22Rv1 (cell line): Measurements from ENCODE around the gene XPO4.
"Not testable (repeated sequence)": the region's sequence is repeated elsewhere in the genome, so short reads cannot be mapped to it uniquely, and the experiment has no call there.

Experiments
- H3K27ac ChIP-seq: fragments of 450-650 bp; 2 replicates; pipeline ENCODE4 v1.5.1; 2017
- CTCF ChIP-seq: fragments of 450-650 bp; IDR thresholded peaks from 2 replicates; pipeline ENCODE4 v1.5.1; 2017; ENCODE audit warnings: mild to moderate bottlenecking
- ZFX ChIP-seq: fragments of 450-650 bp; IDR thresholded peaks from 2 replicates; pipeline ENCODE4 v1.6.1; 2017; ENCODE audit warnings: antibody characterized with exemption, borderline replicate concordance

XPO4 gene

GRCh38 chr13:20877902-20878301 lies 24.6 kb downstream of the XPO4 start:
- no peak overlapping the region for H3K27ac ChIP-seq
- TF ChIP-seq ZFX (no peak), CTCF (no peak)

DNA sequence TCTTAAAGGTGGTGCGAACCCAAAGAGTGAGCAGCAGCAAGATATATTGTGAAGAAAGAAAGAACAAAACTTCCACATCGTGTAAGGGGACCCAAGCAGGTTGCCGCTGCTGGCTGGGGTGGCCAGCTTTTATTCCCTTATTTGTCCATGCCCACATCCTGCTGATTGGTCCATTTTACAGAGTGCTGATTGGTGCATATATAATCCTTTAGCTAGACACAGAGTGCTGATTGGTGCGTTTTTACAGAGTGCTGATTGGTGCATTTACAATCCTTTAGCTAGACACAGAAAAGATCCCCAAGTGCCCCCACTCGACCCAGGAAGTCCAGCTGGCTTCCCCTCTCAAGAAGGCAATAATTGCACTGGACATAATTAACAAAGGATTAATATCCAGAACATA lies 25.7 kb downstream of the XPO4 start:
- H3K27ac ChIP-seq = not testable (repeated sequence)

DNA sequence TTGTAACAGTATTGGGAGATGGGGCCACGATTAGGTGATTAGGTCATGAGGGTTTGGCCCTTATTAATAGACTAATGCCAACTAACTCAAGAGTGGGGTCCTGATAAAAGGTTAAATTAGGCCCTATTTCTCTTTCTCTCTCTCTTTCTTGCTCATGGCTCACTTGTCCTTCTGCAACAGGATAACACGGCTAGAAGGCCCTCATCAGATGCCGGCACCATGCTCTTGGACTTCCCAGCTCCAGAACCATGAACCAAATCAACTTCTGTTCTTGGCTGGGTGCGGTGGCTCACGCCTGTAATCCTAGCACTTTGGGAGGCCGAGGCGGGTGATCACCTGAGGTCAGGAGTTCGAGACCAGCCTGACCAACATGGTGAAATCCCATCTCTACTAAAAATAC lies 28.1 kb downstream of the XPO4 start:
- H3K27ac ChIP-seq = not testable (repeated sequence)

GRCh38 chr13:20873348-20873747 lies 29.2 kb downstream of the XPO4 start:
- no peak overlapping the region for H3K27ac ChIP-seq
- TF ChIP-seq CTCF = no peak
- no peak for TF ChIP-seq ZFX

- TF ChIP-seq ZFX (no peak), CTCF (no peak)
- H3K27ac ChIP-seq = no peak overlapping the region
These were observed 31.7 kb downstream of the XPO4 start for GRCh38 chr13:20870829-20871228.

DNA sequence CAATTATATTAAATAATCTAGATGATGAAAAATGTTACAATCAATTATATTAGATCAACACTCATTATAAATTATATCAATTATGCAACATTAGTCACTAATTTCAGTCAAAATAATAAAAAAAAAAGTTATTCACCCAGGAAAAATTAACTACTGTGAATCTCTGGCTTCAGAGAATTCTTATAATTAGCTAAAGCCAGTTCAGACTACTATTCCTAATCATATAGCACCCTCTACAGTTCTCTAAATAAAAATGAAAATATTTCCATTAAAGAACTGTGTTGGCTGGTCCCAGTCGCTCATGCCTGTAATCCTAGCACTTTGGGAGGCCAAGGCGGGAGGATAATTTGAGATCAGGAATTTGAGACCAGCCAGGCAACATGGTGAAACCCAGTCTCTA lies 33.0 kb downstream of the XPO4 start:
- peak; percentile 26; the same call in 1 of the 2 replicates for TF ChIP-seq CTCF
- no peak for TF ChIP-seq ZFX
- no peak overlapping the region for H3K27ac ChIP-seq

GRCh38 chr13:20867408-20867807 lies 35.1 kb downstream of the XPO4 start:
- no peak overlapping the region for H3K27ac ChIP-seq
- TF ChIP-seq ZFX (no peak), CTCF (no peak)

- not testable (repeated sequence) for H3K27ac ChIP-seq
These were observed 40.9 kb downstream of the XPO4 start for GRCh38 chr13:20861666-20862065.

DNA sequence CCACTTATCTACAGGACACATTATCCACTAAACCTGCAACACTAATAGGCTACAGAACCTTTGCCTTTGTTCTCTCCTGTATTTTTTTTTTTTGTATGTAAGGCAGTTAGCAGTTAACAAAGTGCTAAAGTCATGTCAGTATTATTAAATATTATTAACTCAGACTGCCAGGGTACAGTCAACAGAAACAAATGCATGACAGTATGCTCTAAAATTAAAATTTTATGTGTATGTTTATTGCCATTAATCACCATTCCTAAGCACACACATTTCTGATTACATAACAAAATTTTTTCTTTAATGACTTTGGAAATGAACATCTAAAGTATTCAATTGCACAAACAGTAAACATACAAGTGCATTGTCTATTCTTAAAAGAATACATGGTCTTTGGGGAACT lies 41.7 kb downstream of the XPO4 start:
- no peak overlapping the region for H3K27ac ChIP-seq
- TF ChIP-seq ZFX (no peak), CTCF (no peak)
